H1 (cell line): ENCODE measurements around the gene CXADR. TPM values are rescaled to one million over a fixed set of nuclear protein-coding genes. Genes with fewer than 3 reads are reported as not detected.

Source experiments
- CTCF ChIA-PET: fragments of 300-600 bp; sonication (Branson Sonifier 250); formaldehyde crosslinking; loops from one replicate; lab custom pipeline; 2021; ENCODE audit not compliant: partially characterized antibody; lab: Charles Lee
- POLR2A ChIA-PET: fragments of 300-600 bp; sonication (Branson Sonifier 250); formaldehyde crosslinking; loops from one replicate; lab custom pipeline; 2021; ENCODE audit warnings: inconsistent platforms; ENCODE audit not compliant: partially characterized antibody; lab: Charles Lee
- DNase-seq, 2 experiments: peaks; one replicate each; pipeline versions ENCODE4 v3.0.0 to v3.0.0-alpha.2; 2010 to 2022; ENCODE audit warnings: low spot score in 2 of 2, low read depth in 1 of 2, mixed read lengths in 1 of 2
- FAIRE-seq: peaks from 2 replicates; lab custom pipeline; 2011; peaks lifted over from hg19 to GRCh38; lab: Jason Lieb, UNC
- H2AFZ ChIP-seq: 2 replicates; pipeline ENCODE4 v1.8.1; 2012; ENCODE audit warnings: low read length, inconsistent platforms
- H2AK5ac ChIP-seq: 2 replicates; pipeline ENCODE4 v1.6.1; 2013; ENCODE audit warnings: low read depth, low read length
- H2BK120ac ChIP-seq: replicated peaks from 2 replicates; pipeline ENCODE3; 2013; ENCODE audit warnings: low read depth, low read length, inconsistent platforms
- H2BK12ac ChIP-seq: 2 replicates; pipeline ENCODE4 v1.6.1; 2013; ENCODE audit warnings: low read depth, low read length
- H2BK15ac ChIP-seq: 2 replicates; pipeline ENCODE4 v1.6.1; 2013; ENCODE audit warnings: low read length
- H2BK20ac ChIP-seq: 2 replicates; pipeline ENCODE4 v1.6.1; 2013; ENCODE audit warnings: low read length
- H2BK5ac ChIP-seq: 2 replicates; pipeline ENCODE4 v1.6.1; 2013; ENCODE audit warnings: low read depth, low read length
- H3K14ac ChIP-seq: 2 replicates; pipeline ENCODE4 v1.6.1; 2013; ENCODE audit warnings: inconsistent platforms; ENCODE audit not compliant: insufficient read length
- H3K18ac ChIP-seq: 2 replicates; pipeline ENCODE4 v1.6.1; 2013; ENCODE audit warnings: low read length; ENCODE audit errors: extremely low read depth
- H3K23ac ChIP-seq: 2 replicates; pipeline ENCODE4 v1.6.1; 2013; ENCODE audit warnings: inconsistent platforms; ENCODE audit not compliant: insufficient read length
- H3K23me2 ChIP-seq: 2 replicates; pipeline ENCODE4 v1.6.1; 2013; ENCODE audit warnings: low read depth, low read length
- H3K27ac ChIP-seq: 2 replicates; pipeline ENCODE4 v1.6.1; 2011; ENCODE audit warnings: low read depth, low read length, inconsistent platforms
- H3K27me3 ChIP-seq, 4 experiments: replicated peaks in 1 of 4; 1 replicate in 1 of 4; 2 replicates in 3 of 4; pipeline versions ENCODE4 v1.6.1 to v1.8.1; 2011 to 2013; ENCODE audit warnings: low read length in 3 of 4, mild to moderate bottlenecking in 3 of 4, inconsistent platforms in 2 of 4, mixed read lengths in 2 of 4, moderate library complexity in 1 of 4; ENCODE audit not compliant: control insufficient read depth in 3 of 4, insufficient read depth in 3 of 4; ENCODE audit errors: extremely low read depth in 1 of 4
- H3K36me3 ChIP-seq, 4 experiments: 2 replicates each; pipeline versions ENCODE4 v1.6.1 to v1.8.1; 2011 to 2013; ENCODE audit warnings: mild to moderate bottlenecking in 4 of 4, low read length in 3 of 4, moderate library complexity in 2 of 4, control low read depth in 1 of 4, inconsistent platforms in 1 of 4; ENCODE audit not compliant: insufficient read depth in 4 of 4, control insufficient read depth in 2 of 4
- H3K4ac ChIP-seq: replicated peaks from 2 replicates; pipeline ENCODE3; 2013; ENCODE audit warnings: low read length, low read depth, mixed read lengths, inconsistent platforms; ENCODE audit not compliant: insufficient read length
- H3K4me1 ChIP-seq, 4 experiments: replicated peaks in 1 of 4; 1 replicate in 1 of 4; 2 replicates in 3 of 4; pipeline versions ENCODE4 v1.6.1 to v1.8.1; 2011 to 2013; ENCODE audit warnings: low read length in 3 of 4, inconsistent platforms in 2 of 4, mixed read lengths in 1 of 4; ENCODE audit not compliant: insufficient read depth in 4 of 4, control insufficient read depth in 3 of 4
- H3K4me2 ChIP-seq, 2 experiments: 2 replicates each; pipeline versions ENCODE4 v1.6.1 to v1.8.1; 2011 to 2013; ENCODE audit warnings: low read depth in 2 of 2, low read length in 2 of 2, control low read depth in 1 of 2, inconsistent platforms in 1 of 2, mild to moderate bottlenecking in 1 of 2; ENCODE audit not compliant: insufficient read depth in 1 of 2
- H3K4me3 ChIP-seq, 4 experiments: fragments of 200-600, 300-600 bp in 1 of 4; sonication (generic), shearing (Covaris generic), sonication (Bioruptor Twin) in 1 of 4; 2 replicates each; pipeline versions ENCODE4 v1.5.1 to v1.8.1; 2011 to 2016; ENCODE audit warnings: low read length in 4 of 4, low read depth in 3 of 4, control low read depth in 2 of 4, inconsistent platforms in 2 of 4, mild to moderate bottlenecking in 2 of 4, mixed read lengths in 1 of 4, moderate library complexity in 1 of 4; ENCODE audit not compliant: insufficient read depth in 2 of 4; ENCODE audit errors: extremely low read depth in 1 of 4
- H3K56ac ChIP-seq: replicated peaks from 2 replicates; pipeline ENCODE3; 2013; ENCODE audit warnings: low read depth, mild to moderate bottlenecking, mixed read lengths, low read length, inconsistent platforms; ENCODE audit not compliant: insufficient read length
- H3K79me1 ChIP-seq: 2 replicates; pipeline ENCODE4 v1.6.1; 2013; ENCODE audit warnings: low read depth, low read length, control low read depth
- H3K79me2 ChIP-seq, 2 experiments: 2 replicates each; pipeline versions ENCODE4 v1.6.1 to v1.8.1; 2012 to 2013; ENCODE audit warnings: low read length in 2 of 2, mild to moderate bottlenecking in 2 of 2, inconsistent platforms in 1 of 2; ENCODE audit not compliant: insufficient read depth in 2 of 2, control insufficient read depth in 1 of 2
- H3K9ac ChIP-seq, 4 experiments: replicated peaks in 1 of 4; 1 replicate in 1 of 4; 2 replicates in 3 of 4; pipeline versions ENCODE4 v1.6.1 to v1.8.1; 2011 to 2013; ENCODE audit warnings: low read depth in 3 of 4, low read length in 3 of 4, control low read depth in 2 of 4, mild to moderate bottlenecking in 2 of 4, moderate library complexity in 2 of 4, inconsistent platforms in 1 of 4; ENCODE audit errors: extremely low read depth in 1 of 4
- H3K9me3 ChIP-seq, 2 experiments: 2 replicates each; pipeline versions ENCODE4 v1.6.1 to v1.8.1; 2012 to 2013; ENCODE audit warnings: mild to moderate bottlenecking in 2 of 2, moderate library complexity in 2 of 2, control low read depth in 1 of 2, inconsistent platforms in 1 of 2, low read depth in 1 of 2, low read length in 1 of 2, mixed read lengths in 1 of 2; ENCODE audit not compliant: insufficient read depth in 2 of 2
- H4K20me1 ChIP-seq, 2 experiments: replicated peaks in 1 of 2; 2 replicates each; pipeline versions ENCODE3 to v1.8.1; 2011 to 2013; ENCODE audit warnings: inconsistent platforms in 2 of 2, low read length in 2 of 2, mild to moderate bottlenecking in 1 of 2; ENCODE audit not compliant: insufficient read depth in 2 of 2, control insufficient read depth in 1 of 2
- H4K5ac ChIP-seq: 2 replicates; pipeline ENCODE4 v1.6.1; 2013; ENCODE audit warnings: low read length, low read depth, mixed read lengths, inconsistent platforms; ENCODE audit not compliant: insufficient read length
- H4K8ac ChIP-seq: 2 replicates; pipeline ENCODE4 v1.8.0; 2013; ENCODE audit warnings: mild to moderate bottlenecking, moderate library complexity, low read length, inconsistent platforms; ENCODE audit not compliant: insufficient read depth; ENCODE audit errors: extremely low read depth
- H4K91ac ChIP-seq: replicated peaks from 2 replicates; pipeline ENCODE3; 2013; ENCODE audit warnings: low read length, mixed read lengths, inconsistent platforms; ENCODE audit not compliant: insufficient read length
- BRCA1 ChIP-seq: IDR thresholded peaks from 2 replicates; pipeline ENCODE4 v1.6.1; 2012; ENCODE audit warnings: low read depth, low read length, improper control_type of control experiment
- CBX8 ChIP-seq: fragments of 300-800, 300-1000 bp; sonication (generic); IDR thresholded peaks from 2 replicates; pipeline ENCODE4 v1.7.1; 2016; ENCODE audit warnings: low read depth, low read length, borderline replicate concordance
- CHD1 ChIP-seq: IDR thresholded peaks from 2 replicates; pipeline ENCODE4 v1.6.1; 2012; ENCODE audit warnings: low read depth, low read length, improper control_type of control experiment
- CREB1 ChIP-seq: IDR thresholded peaks from 2 replicates; pipeline ENCODE4 v1.6.1; 2012; ENCODE audit warnings: inconsistent platforms
- EZH2 ChIP-seq: fragments of 200-600 bp; sonication (generic); IDR thresholded peaks from 2 replicates; pipeline ENCODE4 v1.7.1; 2012; ENCODE audit warnings: low read depth, mild to moderate bottlenecking, moderate library complexity, low read length, inconsistent platforms; ENCODE audit not compliant: severe bottlenecking
- FOSL1 ChIP-seq: IDR thresholded peaks from 2 replicates; pipeline ENCODE4 v1.6.1; 2011; ENCODE audit warnings: mild to moderate bottlenecking, low read depth, low read length, moderate library complexity; ENCODE audit not compliant: insufficient read depth
- KDM1A ChIP-seq: fragments of 200-600, 300-600 bp; sonication (generic); IDR thresholded peaks from 2 replicates; pipeline ENCODE4 v1.7.1; 2016; ENCODE audit warnings: mild to moderate bottlenecking, low read length, borderline replicate concordance
- KDM4A ChIP-seq: IDR thresholded peaks from one replicate; pipeline ENCODE4 v1.7.1; 2012; ENCODE audit warnings: low read depth, mild to moderate bottlenecking, moderate library complexity, low read length, inconsistent platforms; ENCODE audit not compliant: severe bottlenecking
- KDM5A ChIP-seq: fragments of 200-600 bp; IDR thresholded peaks from 2 replicates; pipeline ENCODE4 v1.7.1; 2012; ENCODE audit warnings: mild to moderate bottlenecking, low read length, inconsistent platforms, mixed read lengths
- PHF8 ChIP-seq: fragments of 200-600 bp; sonication (generic); conservative IDR thresholded peaks from 2 replicates; pipeline ENCODE4 v1.7.1; 2012; ENCODE audit warnings: low read depth, mild to moderate bottlenecking, inconsistent platforms, low read length, moderate library complexity
- RAD21 ChIP-seq, 2 experiments: IDR thresholded peaks in 1 of 2; conservative IDR thresholded peaks in 1 of 2; 2 replicates each; pipeline ENCODE4 v1.6.1; 2011; ENCODE audit warnings: low read depth in 2 of 2, low read length in 2 of 2, improper control_type of control experiment in 1 of 2, inconsistent platforms in 1 of 2, mild to moderate bottlenecking in 1 of 2, moderate library complexity in 1 of 2
- RNF2 ChIP-seq: fragments of 200-900, 300-1000 bp; sonication (generic); IDR thresholded peaks from 2 replicates; pipeline ENCODE4 v1.7.1; 2016; ENCODE audit warnings: borderline replicate concordance, low read depth, mild to moderate bottlenecking, antibody characterized with exemption, low read length; ENCODE audit not compliant: poor library complexity, severe bottlenecking; ENCODE audit errors: missing control alignments
- YY1 ChIP-seq: IDR thresholded peaks from 2 replicates; pipeline ENCODE4 v1.6.1; 2011; ENCODE audit warnings: low read depth, mild to moderate bottlenecking, low read length
- WGBS, 2 experiments: shearing (Covaris generic) in 1 of 2; methylation state at CpG; one replicate each; pipeline versions ENCODE4 v1.1.6 to v1.1.7; 2013 to 2015; ENCODE audit warnings: low lambda C conversion rate in 2 of 2, mixed read lengths in 2 of 2, inconsistent platforms in 1 of 2, low coverage in 1 of 2, missing lambda C conversion rate in 1 of 2; ENCODE audit not compliant: insufficient replicate concordance in 2 of 2, insufficient coverage in 1 of 2, insufficient read length in 1 of 2; ENCODE audit errors: extremely low coverage in 1 of 2, missing lambda C conversion rate in 1 of 2; 5-methylcytosine and 5-hydroxymethylcytosine counted together
- polyA plus RNA-seq, 7 experiments: library from polyadenylated mRNA; depleted of rRNA in 3 of 7; stranded (reverse) in 5 of 7; unstranded in 2 of 7; fragments of >200 nt in 5 of 7; fragments of 200-250 nt in 2 of 7; gene quantifications; 1 replicate in 5 of 7; 2 replicates in 1 of 7; 4 replicates in 1 of 7; pipeline versions ENCODE4 v1.2.1 to v1.2.3, GENCODE V29; 2011 to 2013; ENCODE audit warnings: missing spikeins in 2 of 7, mixed read lengths in 2 of 7
- total RNA-seq: library from RNA; stranded (reverse); fragmentation: NEBNext Ultra II Directional; extraction: Animal tissue kit (Norgen Biotek cat#: 25700); gene quantifications from 2 replicates; pipeline ENCODE4 v1.2.1, GENCODE V29; 2021

CXADR gene
- total and polyA plus RNA-seq, 2 of the 8 experiments (the other 6 are each of a cell fraction or from before 2014, with no cell fraction given), result 45.6 to 145 TPM

GRCh38 chr21:17610911-17611310, 98.1 kb downstream of the CXADR start:
- H3K79me2 ChIP-seq, result peaks cover 10 to 62% of the 10 kb centered on the region in 2 experiments
- H3K23ac ChIP-seq, result no peak overlapping the region
- no peak overlapping the region for H2BK12ac ChIP-seq
- H4K5ac ChIP-seq, result no peak overlapping the region
- H4K91ac ChIP-seq, result no peak overlapping the region
- peaks cover 3 to 4% of the 10 kb centered on the region in 2 experiments for H4K20me1 ChIP-seq
- no peak overlapping the region for H3K14ac ChIP-seq
- H3K27me3 ChIP-seq, result peaks cover 0 to 8% (median 5%) of the 10 kb centered on the region in 4 experiments; a peak in 3 of 7 replicates
- no peaks in the 10 kb centered on the region for H3K79me1 ChIP-seq
- no peak overlapping the region for H2AK5ac ChIP-seq
- CTCF ChIA-PET, result interaction anchor here (1.0 kb wide), 1 partner anchor 313 kb away, joined by 3 read pairs; no protein-coding TSS in a partner anchor
- H4K8ac ChIP-seq, result no peak overlapping the region
- H3K9me3 ChIP-seq, result no peaks in the 10 kb centered on the region
- H3K27ac ChIP-seq, result no peak overlapping the region
- H3K4ac ChIP-seq, result no peak overlapping the region
- WGBS, 2 experiments, result 78% methylated on average over 9 of the region's 9 CpGs; no CpG with 5 or more reads in 1 of the 2 experiments
- H3K4me3 ChIP-seq, result peak overlapping the region in 2 of 4 experiments; percentile 73 to 79; a peak in 3 of 8 replicates
- FAIRE-seq, result no peak
- H3K4me1 ChIP-seq, result peaks cover 0 to 8% (median 1%) of the 10 kb centered on the region in 4 experiments; a peak in 1 of 7 replicates
- POLR2A ChIA-PET, result interaction anchor here (0.9 to 1.1 kb wide), 2 partner anchors 12 to 96 kb away, joined by 3 read pairs; no protein-coding TSS in a partner anchor
- H2BK120ac ChIP-seq, result no peak overlapping the region
- no peak overlapping the region for H3K56ac ChIP-seq
- no peak overlapping the region for H3K18ac ChIP-seq
- H2AFZ ChIP-seq, result no peak overlapping the region
- no peak for DNase-seq
- H3K4me2 ChIP-seq, result peak overlapping the region; percentile 73 to 78
- H3K36me3 ChIP-seq, result peaks cover 2 to 30% (median 14%) of the 10 kb centered on the region in 4 experiments; a peak in 5 of 8 replicates
- H2BK5ac ChIP-seq, result no peak overlapping the region
- H2BK15ac ChIP-seq, result no peak overlapping the region
- no peak overlapping the region for H2BK20ac ChIP-seq
- H3K9ac ChIP-seq, result peak overlapping the region in 2 of 4 experiments; percentile 37 to 70; a peak in 3 of 7 replicates
- peaks cover 7% of the 10 kb centered on the region; the same call in 1 of the 2 replicates for H3K23me2 ChIP-seq
- no peak for TF ChIP-seq BRCA1
- TF ChIP-seq KDM1A, result no peak
- no peak for TF ChIP-seq FOSL1
- TF ChIP-seq KDM4A, result no peak
- no peak for TF ChIP-seq RNF2
- no peak for TF ChIP-seq CHD1
- TF ChIP-seq RAD21 (IDR thresholded peaks at IDR 0.05 in 1 of 2, conservative IDR thresholded peaks at IDR 0.05 in 1 of 2; ENCODE audit: low read depth in 2 of 2, low read length in 2 of 2), result no peak
- no peak for TF ChIP-seq KDM5A
- no peak for TF ChIP-seq CBX8
- TF ChIP-seq CREB1, result no peak
- TF ChIP-seq EZH2, result no peak
- TF ChIP-seq YY1, result no peak
- TF ChIP-seq PHF8, result no peak
